Fibroblast of pulmonary artery (primary cell): ENCODE results near the gene ABCC10.
A peak's percentile ranks its signal among the peaks of the same experiment; 100 is the strongest.

Experiments used
- DNase-seq: peaks from one replicate; pipeline ENCODE4 v3.0.0-alpha.2; 2010; ENCODE audit warnings: low read depth
- H3K4me3 ChIP-seq: replicated peaks from 2 replicates; pipeline ENCODE4 v1.5.1; 2011; ENCODE audit warnings: low read depth, mild to moderate bottlenecking, control low read depth, low read length, moderate library complexity
- CTCF ChIP-seq: IDR thresholded peaks from 2 replicates; pipeline ENCODE4 v1.5.1; 2011; ENCODE audit warnings: mild to moderate bottlenecking, control low read depth, low read length, inconsistent platforms; ENCODE audit errors: missing control alignments

Gene ABCC10

DNA sequence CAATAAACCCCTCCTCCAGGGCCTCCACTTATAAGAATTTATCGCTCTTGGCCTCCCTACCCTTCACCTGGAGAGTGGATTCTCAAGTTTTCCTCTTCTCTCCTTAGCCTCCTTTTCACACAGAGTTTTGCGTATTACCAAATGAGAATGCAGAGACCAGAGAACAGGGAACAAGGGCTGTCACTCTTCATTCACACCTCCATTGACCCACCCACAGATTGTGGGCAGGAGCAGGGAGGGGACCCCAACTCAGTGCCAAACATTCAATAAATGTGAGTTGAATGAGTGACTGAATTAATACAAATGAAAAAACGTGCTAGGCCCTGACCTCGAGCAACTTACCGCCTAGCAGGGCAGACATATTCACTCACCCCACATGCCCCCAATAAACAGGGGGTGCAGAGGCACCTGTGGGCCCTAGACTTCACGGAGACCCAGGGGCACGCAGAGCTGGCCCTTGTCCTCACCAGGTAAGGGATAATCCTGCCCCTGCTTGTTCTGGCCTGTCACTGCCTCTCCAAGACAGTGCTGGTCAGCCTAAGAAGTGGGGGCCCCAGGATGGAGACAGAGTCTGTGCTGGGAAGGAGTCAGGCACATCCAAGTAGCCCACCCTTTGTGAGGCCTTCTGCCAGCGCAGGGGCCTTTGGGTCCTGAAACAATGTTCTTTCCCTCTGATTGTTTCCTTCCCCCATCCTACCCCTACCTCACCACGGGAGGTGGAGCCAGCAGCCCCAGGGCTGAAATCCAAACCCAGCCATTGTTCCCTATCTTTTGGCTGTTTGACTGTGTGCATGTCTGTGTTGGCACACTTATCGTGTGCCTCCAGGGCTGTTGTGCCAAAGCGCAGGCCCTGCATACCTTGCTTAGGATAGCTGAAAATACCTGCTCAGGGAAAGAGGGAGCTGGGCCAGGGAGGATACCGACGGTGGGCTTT is 41.7 kb downstream of the ABCC10 start:
- DNase-seq, result no peak
- no peak for TF ChIP-seq CTCF
- no peak overlapping the region for H3K4me3 ChIP-seq

GRCh38 chr6:43469947-43470346 is 42.6 kb downstream of the ABCC10 start:
- no peak for DNase-seq
- no peak overlapping the region for H3K4me3 ChIP-seq
- no peak for TF ChIP-seq CTCF

GRCh38 chr6:43471399-43471798 is 44.1 kb downstream of the ABCC10 start:
- H3K4me3 ChIP-seq, result no peak overlapping the region
- no peak for TF ChIP-seq CTCF
- no peak for DNase-seq

DNA sequence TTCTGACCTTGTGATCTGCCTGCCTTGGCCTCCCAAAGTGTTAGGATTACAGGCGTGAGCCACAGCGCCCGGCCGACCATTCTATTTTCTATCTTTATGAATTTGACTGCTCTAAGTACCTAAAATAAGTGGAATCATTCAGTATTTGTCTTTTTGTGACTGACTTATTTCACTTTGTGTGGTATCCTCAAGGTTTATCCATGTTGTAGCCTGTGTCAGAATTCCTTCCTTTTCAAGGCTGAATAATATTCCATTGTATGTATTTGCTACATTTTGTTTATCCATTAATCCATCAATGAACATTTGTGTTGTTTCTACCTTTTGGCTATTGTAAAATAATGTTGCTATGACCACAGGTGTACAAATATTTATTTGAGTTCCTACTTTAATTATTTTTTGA is 45.2 kb downstream of the ABCC10 start:
- no peak for TF ChIP-seq CTCF
- H3K4me3 ChIP-seq, result no peak overlapping the region
- no peak for DNase-seq

DNA sequence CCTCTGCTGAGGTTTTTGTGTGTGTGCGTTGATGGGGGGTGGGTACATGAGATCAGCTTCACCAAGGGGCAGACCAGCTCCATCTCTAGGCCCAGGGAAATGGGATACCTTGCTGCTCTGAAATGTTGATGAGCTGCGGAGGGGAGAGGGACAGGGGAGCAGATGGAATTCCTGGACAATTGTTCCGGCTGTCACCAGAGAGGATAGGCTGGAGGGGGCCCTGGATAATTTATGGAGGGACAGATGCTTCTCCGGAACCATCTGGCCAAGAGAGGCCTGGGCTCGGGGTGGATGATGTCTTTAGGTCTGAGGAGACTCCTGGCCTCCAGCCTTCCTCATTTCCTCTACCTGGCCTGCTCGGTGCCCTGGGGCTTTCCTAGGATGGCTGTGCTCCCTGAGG is 48.2 kb downstream of the ABCC10 start:
- no peak overlapping the region for H3K4me3 ChIP-seq

GRCh38 chr6:43476746-43477145 is 49.4 kb downstream of the ABCC10 start:
- DNase-seq, result no peak
- peak overlapping the region; percentile 78 for H3K4me3 ChIP-seq
- no peak for TF ChIP-seq CTCF

More for the DNA sequence above, 48.2 kb downstream of the ABCC10 start:
- TF ChIP-seq CTCF, result no peak
- no peak for DNase-seq
